G401.6 (cell line): ENCODE results near the gene EBF3.

Experiments used
- FAIRE-seq: peaks from 2 replicates; lab custom pipeline; 2012; peaks lifted over from hg19 to GRCh38; lab: Jason Lieb, UNC

Gene EBF3, protein sequence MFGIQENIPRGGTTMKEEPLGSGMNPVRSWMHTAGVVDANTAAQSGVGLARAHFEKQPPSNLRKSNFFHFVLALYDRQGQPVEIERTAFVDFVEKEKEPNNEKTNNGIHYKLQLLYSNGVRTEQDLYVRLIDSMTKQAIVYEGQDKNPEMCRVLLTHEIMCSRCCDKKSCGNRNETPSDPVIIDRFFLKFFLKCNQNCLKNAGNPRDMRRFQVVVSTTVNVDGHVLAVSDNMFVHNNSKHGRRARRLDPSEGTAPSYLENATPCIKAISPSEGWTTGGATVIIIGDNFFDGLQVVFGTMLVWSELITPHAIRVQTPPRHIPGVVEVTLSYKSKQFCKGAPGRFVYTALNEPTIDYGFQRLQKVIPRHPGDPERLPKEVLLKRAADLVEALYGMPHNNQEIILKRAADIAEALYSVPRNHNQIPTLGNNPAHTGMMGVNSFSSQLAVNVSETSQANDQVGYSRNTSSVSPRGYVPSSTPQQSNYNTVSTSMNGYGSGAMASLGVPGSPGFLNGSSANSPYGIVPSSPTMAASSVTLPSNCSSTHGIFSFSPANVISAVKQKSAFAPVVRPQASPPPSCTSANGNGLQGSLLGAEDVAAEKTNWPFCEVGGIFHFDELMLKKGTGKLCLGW

DNA sequence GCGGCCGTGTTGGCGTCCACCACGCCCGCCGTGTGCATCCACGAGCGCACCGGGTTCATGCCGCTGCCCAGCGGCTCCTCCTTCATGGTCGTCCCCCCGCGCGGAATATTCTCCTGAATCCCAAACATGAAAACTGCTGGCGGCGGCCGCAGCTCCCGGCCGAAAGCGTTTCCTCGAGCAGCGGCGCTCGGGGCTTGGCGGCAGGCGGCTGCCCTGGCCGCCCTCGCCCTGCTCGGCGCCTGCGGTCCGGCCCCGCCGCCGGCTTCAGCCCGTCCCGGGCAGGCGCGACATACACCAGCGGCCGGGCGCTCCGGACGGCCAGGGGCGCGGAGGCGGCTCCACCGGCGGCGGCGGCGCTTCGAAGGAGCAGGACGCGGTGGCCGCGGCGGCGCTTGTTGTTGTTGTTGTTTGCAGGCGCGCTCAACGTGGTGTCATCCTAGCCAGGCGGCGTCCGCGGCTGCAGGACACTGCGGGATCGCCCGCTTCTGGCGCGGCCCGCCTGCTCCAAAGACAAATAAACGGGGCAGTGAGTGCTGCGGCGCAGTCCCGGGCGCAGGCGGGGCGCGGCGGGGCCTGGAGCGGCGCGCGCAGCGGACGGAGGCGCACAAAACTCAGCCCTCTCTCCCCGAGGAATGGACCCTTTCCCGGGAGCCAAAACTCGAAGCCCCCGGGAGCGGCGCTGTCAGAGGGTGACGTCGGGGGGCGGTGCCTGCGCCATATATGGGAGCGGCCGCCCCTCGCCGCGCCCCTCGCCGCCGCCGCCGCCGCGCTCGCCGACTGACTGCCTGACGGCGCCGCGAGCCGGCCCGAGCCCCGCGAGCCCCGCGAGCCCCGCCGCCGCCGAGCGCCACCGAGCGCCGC is at the start of gene EBF3:
Gene EBF3, minus strand, starts transcription at position 634 of the 861 bp plus-strand sequence. Its CDS starts 506 bp downstream, at position 128.
- FAIRE-seq: no peak

DNA sequence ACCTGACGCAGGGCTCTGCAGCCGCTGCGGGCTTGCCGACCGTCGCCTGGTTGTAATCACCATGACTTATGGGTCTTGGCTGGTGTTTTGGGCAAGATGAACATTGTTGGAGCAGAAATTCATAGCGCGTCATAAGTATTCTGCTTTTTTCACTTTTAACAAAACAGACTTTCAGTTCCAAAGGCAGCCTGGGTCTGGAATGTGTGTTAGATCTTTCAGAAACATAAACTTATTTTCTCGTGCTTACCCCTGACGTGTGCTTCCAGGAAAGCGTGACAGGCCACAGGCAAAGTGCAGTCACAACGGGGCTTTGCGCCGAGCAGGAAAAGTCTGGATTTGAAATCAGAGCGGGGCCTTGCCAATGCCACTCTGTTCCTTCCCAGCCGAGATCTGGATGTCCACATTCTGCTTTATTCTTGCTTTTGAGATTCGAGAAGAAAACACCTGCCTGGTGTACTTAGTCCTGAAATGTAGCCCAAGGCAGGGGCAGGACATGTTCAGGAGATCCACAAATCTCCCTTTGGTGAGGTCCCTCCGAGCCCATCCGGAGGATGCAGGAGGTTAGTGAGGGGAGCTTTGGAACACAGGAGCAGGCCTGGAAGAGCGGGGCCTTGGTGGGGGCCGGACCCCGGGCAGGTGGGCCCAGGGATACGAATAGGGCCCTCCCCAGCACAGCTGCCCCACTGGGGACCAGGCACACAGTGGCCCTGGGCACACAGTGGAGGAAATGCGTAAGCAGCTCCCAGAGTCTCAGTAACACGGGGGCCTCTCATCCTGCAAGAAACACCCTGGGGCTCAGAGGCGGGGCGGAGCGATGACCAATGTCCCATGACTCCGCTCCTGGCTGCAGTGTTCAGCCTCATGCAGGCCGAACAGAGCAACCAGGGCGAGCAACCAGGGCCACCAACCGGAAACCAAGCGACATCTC is 49.5 kb upstream of the EBF3 start:
- FAIRE-seq: no peak

DNA sequence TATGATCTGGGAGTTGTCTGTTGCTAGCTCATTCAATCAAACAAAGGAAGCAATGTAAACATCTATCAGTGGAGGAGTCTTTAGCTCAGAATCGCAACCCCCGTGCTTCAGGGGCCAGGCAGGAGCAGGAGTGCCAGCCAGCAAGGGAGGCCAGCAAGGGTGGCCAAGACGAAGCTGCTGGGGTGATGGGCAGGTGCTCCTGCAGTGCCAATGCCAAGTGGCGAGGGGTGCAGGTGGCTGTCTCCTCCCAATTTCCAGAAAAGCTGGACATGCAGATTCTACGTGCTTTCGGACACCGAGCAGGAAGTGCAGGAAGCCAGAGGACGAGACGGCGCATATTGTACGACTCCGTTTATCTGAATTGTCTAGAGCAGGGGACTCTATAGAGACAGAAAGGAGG is 48.1 kb upstream of the EBF3 start:
- no peak for FAIRE-seq

DNA sequence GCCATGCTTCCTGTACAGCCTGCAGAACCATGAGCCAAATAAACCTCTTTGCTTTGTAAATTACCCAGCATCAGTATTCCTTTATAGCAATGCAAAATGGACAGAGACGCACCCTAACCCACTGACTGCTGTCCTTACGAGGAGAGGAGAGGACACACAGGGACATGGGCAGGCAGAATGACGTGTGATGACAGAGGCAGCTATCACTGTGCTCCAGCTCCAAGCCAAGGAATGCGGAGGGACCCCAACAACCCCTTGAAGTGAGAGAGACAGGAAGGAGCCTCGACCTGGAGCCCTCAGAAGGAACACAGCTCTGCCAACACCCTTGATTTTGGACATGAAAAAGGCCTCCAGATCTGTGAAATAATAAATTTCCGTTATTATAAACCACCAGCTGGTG is 46.6 kb upstream of the EBF3 start:
- no peak for FAIRE-seq

DNA sequence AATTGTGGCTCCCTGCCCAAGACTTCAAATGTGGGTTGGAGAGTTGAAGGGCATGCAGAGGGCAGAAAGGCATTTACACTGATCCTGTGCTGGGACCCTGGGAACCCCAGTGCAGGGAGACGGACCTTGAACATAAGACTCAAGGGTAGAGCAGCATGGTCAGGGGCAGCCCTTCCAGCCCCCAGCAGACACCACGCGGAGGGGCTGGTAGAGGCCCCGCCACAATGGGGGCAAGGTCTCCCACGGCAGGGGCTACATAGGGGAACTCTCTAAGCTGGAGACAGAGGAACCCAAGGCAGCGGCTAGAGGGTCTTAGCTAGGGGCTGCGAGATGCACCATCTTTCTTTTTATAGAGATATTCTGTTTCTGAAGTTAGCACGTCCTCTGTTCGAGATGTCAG is 45.2 kb upstream of the EBF3 start:
- FAIRE-seq: no peak

DNA sequence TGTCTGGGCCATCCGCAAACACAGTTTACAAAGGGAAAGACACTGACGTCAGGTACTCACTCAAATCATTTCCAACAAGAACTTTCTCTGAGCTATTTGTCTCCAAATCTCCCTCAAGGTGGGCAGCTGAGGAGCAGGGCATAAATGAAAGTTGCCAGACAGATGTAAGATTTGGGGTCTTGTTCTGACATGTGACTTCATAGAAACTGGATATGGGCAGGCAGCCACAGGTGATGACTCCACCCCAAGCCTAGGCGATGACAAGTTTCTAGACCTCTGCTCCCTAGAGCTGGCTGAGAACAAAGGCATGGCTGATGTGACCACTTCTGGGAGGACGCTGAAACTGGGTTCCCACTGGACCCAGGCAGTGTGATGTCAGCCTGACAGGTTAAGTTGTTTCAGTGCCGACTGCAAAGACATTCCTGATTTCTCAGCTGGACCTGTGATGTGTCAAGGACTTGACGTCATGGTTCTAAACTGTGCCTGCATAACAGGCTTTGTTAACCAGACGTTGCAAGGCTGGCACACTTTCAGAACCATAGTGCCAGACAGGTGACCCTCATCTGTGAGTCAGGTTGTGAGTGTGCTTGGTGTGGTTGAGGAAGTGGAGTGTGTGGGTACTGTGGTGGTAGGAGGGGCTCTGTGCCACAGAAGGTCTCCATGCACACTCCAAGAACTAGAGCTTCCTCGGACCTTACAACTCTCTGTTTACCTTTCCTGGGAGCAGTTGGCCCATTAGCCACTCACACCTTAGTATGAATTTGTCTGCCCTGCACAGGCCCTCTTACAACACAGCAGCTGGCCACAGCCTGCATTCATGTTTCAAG is 39.9 kb upstream of the EBF3 start:
- FAIRE-seq: no peak

DNA sequence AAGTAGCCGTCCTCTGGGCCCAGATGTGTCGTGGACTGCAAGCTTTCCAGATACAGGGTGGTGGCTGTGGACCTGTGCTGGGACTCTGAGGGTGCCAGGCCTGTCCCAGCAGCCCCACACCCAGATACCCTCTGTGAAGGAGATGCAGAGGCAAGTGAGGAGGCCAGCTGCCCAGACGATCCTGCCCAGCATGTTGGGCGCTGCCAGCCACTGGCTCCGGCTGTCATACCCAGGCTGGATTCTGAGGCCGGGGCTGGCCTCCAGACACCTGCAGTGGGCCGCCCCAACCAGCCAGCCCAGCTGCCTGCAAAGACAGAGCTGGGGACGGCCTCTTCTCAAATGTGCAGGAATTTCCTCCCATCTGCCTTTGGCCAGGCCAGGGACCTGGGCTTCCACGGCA is 39.1 kb upstream of the EBF3 start:
- FAIRE-seq: no peak

DNA sequence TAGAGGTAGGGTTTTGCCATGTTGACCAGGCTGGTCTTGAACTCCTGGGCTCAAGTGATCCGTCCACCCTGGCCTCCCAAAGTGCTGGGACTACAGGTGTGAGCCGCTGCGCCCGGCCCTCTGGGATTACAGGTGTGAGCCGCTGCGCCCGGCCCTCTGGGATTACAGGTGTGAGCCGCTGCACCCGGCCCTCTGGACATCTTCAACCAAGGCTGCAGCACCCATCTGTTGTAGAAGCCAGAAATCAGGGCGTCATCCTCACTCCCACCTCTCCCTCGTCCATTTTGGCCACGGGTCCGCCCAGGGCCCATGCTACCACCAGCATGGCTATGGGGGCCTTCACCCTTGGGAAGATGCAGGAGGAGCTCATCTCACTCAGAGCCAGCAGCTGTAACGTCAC is 38.5 kb upstream of the EBF3 start:
- no peak for FAIRE-seq

DNA sequence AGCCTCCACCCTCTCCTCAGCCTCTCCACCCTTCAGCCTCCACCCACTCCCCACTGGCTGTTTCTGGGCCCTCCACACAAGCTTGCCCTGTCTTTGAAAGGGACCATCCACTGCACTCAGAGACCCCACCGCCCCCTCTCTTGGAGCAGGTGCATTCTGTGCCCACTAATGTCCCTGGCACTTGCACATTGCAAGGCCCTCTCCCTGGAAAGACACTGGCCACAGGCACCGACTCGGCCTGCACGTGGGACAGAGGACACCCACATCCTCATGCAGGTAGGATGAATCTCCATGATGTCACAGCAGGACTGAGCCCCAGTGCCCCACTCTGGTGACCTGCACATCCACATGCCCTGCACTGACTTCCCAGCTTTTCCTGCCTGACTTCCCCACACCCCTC is 36.8 kb upstream of the EBF3 start:
- no peak for FAIRE-seq

DNA sequence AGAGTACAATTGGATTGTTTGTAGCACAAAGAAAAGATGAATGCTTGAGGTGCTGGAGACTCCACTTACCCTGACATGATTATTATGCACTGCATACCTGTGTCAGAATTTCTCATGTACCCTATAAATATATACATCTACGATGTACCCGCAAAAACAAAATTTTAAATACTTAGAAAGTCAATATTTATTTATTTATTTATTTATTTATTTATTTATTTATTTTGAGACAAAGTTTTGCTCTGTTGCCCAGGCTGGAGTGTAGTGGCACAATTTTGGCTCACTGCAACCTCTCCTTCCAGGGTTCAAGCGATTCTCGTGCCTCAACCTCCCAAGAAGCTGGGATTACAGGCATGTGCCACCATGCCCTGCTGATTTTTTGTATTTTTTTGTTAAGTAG is 35.1 kb upstream of the EBF3 start:
- no peak for FAIRE-seq

DNA sequence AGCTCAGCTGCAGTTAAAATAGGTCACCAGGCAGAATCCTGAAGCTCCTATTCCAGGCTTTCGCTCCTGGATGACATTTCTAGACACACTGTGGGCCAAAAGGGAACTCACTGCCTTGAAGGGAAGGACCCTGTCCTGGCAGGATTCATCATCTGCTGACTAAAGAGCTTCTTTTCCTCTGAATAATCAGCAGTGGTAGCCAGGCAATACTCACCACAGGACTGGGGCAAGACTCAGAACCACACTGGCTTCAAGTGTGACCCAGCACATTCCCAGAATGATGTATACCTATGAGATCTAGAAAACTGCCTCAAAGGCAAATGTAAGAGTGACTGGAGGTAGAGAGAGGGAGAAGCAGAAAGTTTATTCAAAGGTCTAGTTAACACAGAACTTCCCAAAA is 29.5 kb upstream of the EBF3 start:
- FAIRE-seq: no peak

DNA sequence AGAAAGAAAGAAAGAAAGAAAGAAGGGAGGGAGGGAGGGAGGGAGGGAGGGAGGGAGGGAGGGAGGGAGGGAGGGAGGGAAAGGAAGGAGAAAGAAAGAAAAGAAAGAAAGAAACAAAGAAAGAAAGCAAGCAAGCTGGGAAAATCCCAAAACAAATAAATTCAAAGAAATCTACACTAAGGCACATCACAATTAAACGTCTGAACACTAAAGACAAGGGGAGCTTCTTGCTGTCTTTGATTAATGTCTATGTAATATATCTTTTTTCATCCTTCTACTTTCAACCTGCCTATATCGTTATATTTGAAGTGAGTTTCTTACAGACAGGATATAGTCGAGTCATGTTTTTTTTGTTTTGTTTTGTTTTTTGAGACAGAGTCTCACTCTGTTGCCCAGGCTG is 28.3 kb upstream of the EBF3 start:
- no peak for FAIRE-seq

DNA sequence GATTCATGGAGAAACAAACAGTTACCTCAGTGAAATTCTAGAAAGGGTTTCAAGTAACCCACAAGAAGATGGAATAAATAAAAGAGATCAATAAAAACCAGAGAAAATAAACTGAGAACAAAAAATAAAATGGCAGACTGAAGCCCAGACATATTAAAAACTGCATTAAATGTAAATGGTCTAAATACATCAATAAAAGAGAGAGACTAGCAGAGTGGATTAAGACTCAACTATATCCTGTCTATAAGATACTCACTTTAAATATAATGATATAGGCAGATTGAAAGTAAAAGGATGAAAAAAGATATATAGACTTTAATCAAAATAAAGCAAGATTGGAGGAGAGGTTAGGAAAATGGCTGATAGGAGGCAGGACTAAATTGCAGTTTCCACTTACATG is 18.8 kb upstream of the EBF3 start:
- FAIRE-seq: no peak

DNA sequence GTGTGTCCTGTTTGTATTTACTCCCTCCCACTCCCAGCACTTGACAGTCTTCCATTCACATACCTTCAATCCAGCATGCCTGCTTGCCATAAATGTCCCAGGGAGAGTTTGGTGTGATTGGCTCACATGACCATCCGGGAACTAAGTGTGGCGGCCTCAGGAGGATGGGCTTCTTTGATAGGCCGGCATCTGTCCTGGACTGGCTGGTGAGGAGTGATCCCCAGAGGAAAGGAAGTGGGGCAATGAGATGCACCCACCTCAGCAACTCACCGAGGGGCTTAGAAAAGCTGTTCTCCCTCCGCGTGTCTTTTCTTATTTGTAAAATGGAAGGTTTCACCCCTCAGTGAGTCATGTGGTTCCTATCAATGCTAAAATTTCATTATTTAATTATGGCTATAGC is 14.9 kb upstream of the EBF3 start:
- FAIRE-seq: no peak

DNA sequence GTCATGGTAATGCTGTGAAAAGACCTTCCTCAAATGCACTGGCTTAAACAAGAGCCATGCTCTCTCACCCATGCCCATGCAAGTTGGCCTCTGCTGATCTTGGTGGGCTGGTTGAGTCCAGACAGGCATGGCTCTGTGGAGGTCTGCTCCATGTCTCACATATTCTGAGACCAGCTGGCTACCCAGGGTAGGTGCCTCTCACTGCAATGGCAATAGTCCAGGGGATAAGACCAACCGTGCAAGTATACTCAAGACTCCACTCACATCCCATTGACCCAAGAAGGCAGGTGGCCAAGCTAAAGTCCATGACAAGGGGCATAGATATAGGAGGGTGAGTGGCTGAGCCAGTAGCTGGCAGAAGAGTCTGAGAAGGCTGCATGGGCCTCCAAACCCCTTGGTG is 14.2 kb upstream of the EBF3 start:
- FAIRE-seq: no peak

DNA sequence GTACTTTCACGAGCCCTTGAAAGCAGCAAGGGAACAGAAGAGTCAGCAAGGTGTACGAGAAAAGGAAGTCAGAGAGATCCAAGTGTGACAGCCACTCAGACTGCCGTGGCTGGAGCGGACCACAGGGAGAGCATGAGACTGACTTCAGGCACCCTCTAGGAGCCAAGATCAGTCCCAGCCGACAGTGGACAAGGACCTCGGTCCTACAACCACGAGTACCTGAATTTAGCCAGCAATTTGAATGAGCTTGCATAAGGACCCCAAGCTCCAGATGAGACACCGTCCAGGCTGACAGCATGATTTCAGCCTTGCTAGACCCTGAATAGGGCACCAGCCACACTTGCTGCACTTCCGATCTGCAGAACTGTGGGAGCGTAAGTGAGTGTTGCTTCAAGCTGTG is 13.7 kb upstream of the EBF3 start:
- no peak for FAIRE-seq

DNA sequence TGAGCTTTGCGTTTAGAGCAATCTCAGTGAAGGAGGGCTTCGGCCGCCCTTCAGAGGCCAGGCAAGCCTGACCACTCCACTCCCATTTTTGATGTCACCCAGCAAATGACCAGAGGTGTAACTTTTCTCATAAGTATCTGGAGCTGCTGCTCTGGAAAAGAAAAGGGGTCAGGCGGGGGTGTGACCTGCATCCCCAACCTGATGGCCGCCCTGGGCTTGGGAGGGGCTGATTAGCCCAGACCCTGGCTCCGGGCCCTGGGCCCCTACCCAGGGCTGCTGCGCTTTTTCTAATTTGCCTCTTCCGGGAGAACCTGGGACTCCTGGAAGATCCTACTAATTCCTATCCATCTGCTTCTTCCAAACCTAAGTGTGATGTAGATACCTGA is 9.6 kb upstream of the EBF3 start:
- no peak for FAIRE-seq

DNA sequence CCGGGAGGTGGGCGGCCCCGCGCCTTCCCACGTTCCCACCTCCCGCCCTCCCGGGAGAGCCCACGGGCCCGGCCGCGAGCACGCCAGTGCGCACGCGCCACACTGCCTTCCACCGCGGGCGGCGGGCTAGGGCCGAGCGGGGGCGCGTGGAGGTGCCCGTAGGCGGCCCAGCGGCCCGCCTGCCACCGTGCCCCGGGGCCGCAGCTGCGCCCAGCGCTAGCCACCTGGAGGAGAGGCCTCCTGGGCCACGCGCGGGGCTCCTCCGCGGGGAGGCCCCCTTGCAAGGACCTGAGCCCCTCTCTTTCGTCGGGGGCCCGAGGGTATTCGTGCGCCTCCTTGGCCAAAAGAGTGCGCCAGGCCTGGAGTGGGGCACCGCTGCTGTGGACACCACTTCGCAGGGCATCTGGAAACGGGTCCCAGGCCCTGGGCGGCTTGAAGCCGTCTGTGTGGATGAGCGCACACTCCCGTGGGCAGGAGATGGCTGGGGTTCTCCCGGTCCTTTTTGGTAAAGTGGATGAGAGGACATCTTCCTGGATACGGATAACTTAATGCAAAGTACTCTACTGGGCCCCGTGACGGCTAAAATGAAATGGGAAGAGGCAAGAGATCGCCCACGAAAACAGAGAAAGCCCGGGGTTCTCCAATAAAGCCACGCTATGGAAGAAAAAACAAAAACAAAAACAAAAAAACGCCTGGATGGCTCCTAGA is 9.0 kb upstream of the EBF3 start:
- FAIRE-seq: no peak

DNA sequence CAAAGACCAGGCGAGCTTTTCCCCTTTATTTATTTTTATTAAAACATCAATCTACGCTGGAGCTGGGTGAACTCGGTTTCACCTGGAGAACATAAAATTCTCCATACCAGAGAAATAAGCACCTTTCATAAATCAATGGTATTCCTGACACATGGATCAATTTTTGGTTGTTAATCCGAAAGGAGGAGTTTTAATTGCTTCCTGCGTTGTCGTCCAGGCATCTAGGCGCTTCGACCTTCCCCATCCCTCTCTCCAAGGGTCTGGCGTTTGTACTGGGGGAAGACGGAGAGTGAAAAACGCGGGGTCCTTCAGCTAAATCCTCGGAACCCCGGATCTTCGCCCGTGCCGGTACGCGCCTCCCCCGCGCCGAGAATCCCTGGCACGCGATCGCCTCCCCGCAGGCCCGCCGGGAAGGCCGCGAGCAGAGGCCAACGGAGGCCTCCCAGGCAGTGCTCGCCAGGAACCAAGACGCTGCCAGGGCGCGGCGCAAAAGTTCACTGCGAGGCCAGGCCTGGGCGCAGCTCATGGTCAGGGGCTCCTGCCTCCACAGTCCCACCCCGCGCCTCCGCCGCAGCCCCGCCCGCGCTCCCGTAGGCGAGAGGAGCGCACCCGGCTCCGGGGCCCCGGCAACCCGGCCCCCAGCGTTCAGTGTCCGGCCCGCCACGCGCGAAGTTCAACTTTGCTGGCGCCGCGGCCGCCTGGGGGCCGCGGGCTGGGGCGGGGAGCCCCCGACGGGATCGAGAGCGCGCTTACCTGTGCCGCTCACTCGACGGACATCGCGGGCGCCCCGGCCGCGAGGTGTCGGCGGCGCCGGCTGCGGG is 8.3 kb upstream of the EBF3 start:
- FAIRE-seq: no peak
